SU-DHL-6 (cell line): Measurements from ENCODE around the gene THAP2.

Experiments used
- CTCF ChIP-seq: fragments of 200-600 bp; sonication (generic); IDR thresholded peaks from one replicate; pipeline ENCODE4 v1.5.1; 2017; ENCODE audit warnings: antibody characterized with exemption, mild to moderate bottlenecking, low read length, moderate library complexity; ENCODE audit not compliant: insufficient read depth, poor library complexity, severe bottlenecking
- EZH2phosphoT487 ChIP-seq: fragments of 200-600 bp; sonication (generic), shearing (Covaris generic); conservative IDR thresholded peaks from 2 replicates; pipeline ENCODE4 v1.6.1; 2018; ENCODE audit warnings: mild to moderate bottlenecking, antibody characterized with exemption, low read length, moderate library complexity, mixed read lengths

GRCh38 chr12:71664411-71665089 lies 449 bp downstream of the THAP2 start:
- TF ChIP-seq EZH2phosphoT487 (no peak), CTCF (no peak)
